ENCODE results near the gene LDB3. TPM values are rescaled to one million over a fixed set of nuclear protein-coding genes. Genes with fewer than 3 reads are reported as not detected.
A peak's percentile ranks its signal among the peaks of the same experiment; 100 is the strongest.

The LDB3 gene
- total RNA-seq, 1 experiment from 2014 or later: 1.1 TPM

GRCh38 chr10:86706401-86706841, 38.1 kb downstream of the LDB3 start:
- Histone ChIP-seq H3K27ac (no peak overlapping the region), H3K27me3 (replicated peaks) (no peaks in the 10 kb centered on the region), H3K36me3 (0 out of 2 replicates have a peak, but pooled peaks cover 2% of the 10 kb centered on the region), H3K4me3 (no peak overlapping the region), H3K4me1 (replicated peaks) (peaks cover 8% of the 10 kb centered on the region), H3K9me3 (replicated peaks) (no peaks in the 10 kb centered on the region)
- no peak for DNase-seq (ENCODE audit: low read depth in 1 of 2, low spot score in 2 of 2)

GRCh38 chr10:86706977-86707376, 38.7 kb downstream of the LDB3 start:
- H3K27me3 ChIP-seq (replicated peaks): no peaks in the 10 kb centered on the region
- 0 out of 2 replicates have a peak, but pooled peaks cover 2% of the 10 kb centered on the region for H3K36me3 ChIP-seq
- DNase-seq (ENCODE audit: low read depth in 1 of 2, low spot score in 2 of 2): no peak
- H3K27ac ChIP-seq: no peak overlapping the region
- H3K4me3 ChIP-seq: no peak overlapping the region
- peaks cover 11% of the 10 kb centered on the region for H3K4me1 ChIP-seq (replicated peaks)
- H3K9me3 ChIP-seq (replicated peaks): no peaks in the 10 kb centered on the region

GRCh38 chr10:86707505-86707904, 39.2 kb downstream of the LDB3 start:
- no peaks in the 10 kb centered on the region for H3K9me3 ChIP-seq (replicated peaks)
- H3K27me3 ChIP-seq (replicated peaks): no peaks in the 10 kb centered on the region
- 0 out of 2 replicates have a peak, but pooled peaks cover 2% of the 10 kb centered on the region for H3K36me3 ChIP-seq
- H3K27ac ChIP-seq: no peak overlapping the region
- DNase-seq (ENCODE audit: low read depth in 1 of 2, low spot score in 2 of 2): no peak
- H3K4me3 ChIP-seq: no peak overlapping the region
- peaks cover 16% of the 10 kb centered on the region for H3K4me1 ChIP-seq (replicated peaks)

- Histone ChIP-seq H3K4me3 (no peak overlapping the region), H3K9me3 (replicated peaks) (no peaks in the 10 kb centered on the region)
Measured at GRCh38 chr10:86708068-86708782, 39.9 kb downstream of the LDB3 start.

GRCh38 chr10:86708783-86709380, 40.6 kb downstream of the LDB3 start:
- Histone ChIP-seq H3K27ac (no peak overlapping the region), H3K36me3 (0 out of 2 replicates have a peak, but pooled peaks cover 2% of the 10 kb centered on the region), H3K9me3 (replicated peaks) (0 out of 2 replicates have a peak, but pooled peaks cover 2% of the 10 kb centered on the region), H3K27me3 (replicated peaks) (no peaks in the 10 kb centered on the region), H3K4me1 (replicated peaks) (peaks cover 18% of the 10 kb centered on the region), H3K4me3 (no peak overlapping the region)
- no peak for DNase-seq (ENCODE audit: low read depth in 1 of 2, low spot score in 2 of 2)

More at GRCh38 chr10:86708068-86708782, 39.9 kb downstream of the LDB3 start:
- H3K36me3 ChIP-seq: 0 out of 2 replicates have a peak, but pooled peaks cover 2% of the 10 kb centered on the region
- no peak overlapping the region for H3K27ac ChIP-seq
- peaks cover 18% of the 10 kb centered on the region for H3K4me1 ChIP-seq (replicated peaks)
- no peak for DNase-seq (ENCODE audit: low read depth in 1 of 2, low spot score in 2 of 2)
- no peaks in the 10 kb centered on the region for H3K27me3 ChIP-seq (replicated peaks)

- no peak for DNase-seq (ENCODE audit: low read depth in 1 of 2, low spot score in 2 of 2)
- 0 out of 2 replicates have a peak, but pooled peaks cover 2% of the 10 kb centered on the region for H3K36me3 ChIP-seq
- H3K27me3 ChIP-seq (replicated peaks): no peaks in the 10 kb centered on the region
Measured at GRCh38 chr10:86709396-86710185, 41.3 kb downstream of the LDB3 start.

GRCh38 chr10:86710987-86711512, 42.7 kb downstream of the LDB3 start:
- Histone ChIP-seq H3K27me3 (replicated peaks) (no peaks in the 10 kb centered on the region), H3K9me3 (replicated peaks) (0 out of 2 replicates have a peak, but pooled peaks cover 2% of the 10 kb centered on the region), H3K4me3 (peak overlapping the region; percentile 68), H3K27ac (peak overlapping the region; percentile 92), H3K36me3 (0 out of 2 replicates have a peak, but pooled peaks cover 2% of the 10 kb centered on the region), H3K4me1 (replicated peaks) (peaks cover 18% of the 10 kb centered on the region)
- peak; percentile 91 to 98 for DNase-seq (ENCODE audit: low read depth in 1 of 2, low spot score in 2 of 2)

More at GRCh38 chr10:86709396-86710185, 41.3 kb downstream of the LDB3 start:
- Histone ChIP-seq H3K4me3 (no peak overlapping the region), H3K4me1 (replicated peaks) (peaks cover 18% of the 10 kb centered on the region), H3K27ac (no peak overlapping the region), H3K9me3 (replicated peaks) (0 out of 2 replicates have a peak, but pooled peaks cover 2% of the 10 kb centered on the region)

GRCh38 chr10:86711513-86712316, 43.4 kb downstream of the LDB3 start:
- Histone ChIP-seq H3K9me3 (replicated peaks) (0 out of 2 replicates have a peak, but pooled peaks cover 2% of the 10 kb centered on the region), H3K4me1 (replicated peaks) (peaks cover 18% of the 10 kb centered on the region), H3K36me3 (0 out of 2 replicates have a peak, but pooled peaks cover 2% of the 10 kb centered on the region), H3K27ac (peak overlapping the region; percentile 92), H3K27me3 (replicated peaks) (no peaks in the 10 kb centered on the region), H3K4me3 (peak overlapping the region; percentile 68)
- DNase-seq (ENCODE audit: low read depth in 1 of 2, low spot score in 2 of 2): peak in 1 of 2 experiments; percentile 69

GRCh38 chr10:86712317-86712707, 44.0 kb downstream of the LDB3 start:
- Histone ChIP-seq H3K4me3 (peak overlapping the region; percentile 68), H3K27me3 (replicated peaks) (no peaks in the 10 kb centered on the region), H3K36me3 (0 out of 2 replicates have a peak, but pooled peaks cover 2% of the 10 kb centered on the region), H3K27ac (peak overlapping the region; percentile 92), H3K9me3 (replicated peaks) (0 out of 2 replicates have a peak, but pooled peaks cover 2% of the 10 kb centered on the region), H3K4me1 (replicated peaks) (peaks cover 18% of the 10 kb centered on the region)
- DNase-seq (ENCODE audit: low read depth in 1 of 2, low spot score in 2 of 2): no peak

GRCh38 chr10:86715156-86715795, 47.0 kb downstream of the LDB3 start:
- 0 out of 2 replicates have a peak, but pooled peaks cover 2% of the 10 kb centered on the region for H3K36me3 ChIP-seq
- no peak overlapping the region for H3K4me3 ChIP-seq
- no peak overlapping the region for H3K27ac ChIP-seq

GRCh38 chr10:86715836-86716235, 47.5 kb downstream of the LDB3 start:
- H3K36me3 ChIP-seq: 0 out of 2 replicates have a peak, but pooled peaks cover 2% of the 10 kb centered on the region
- H3K4me1 ChIP-seq (replicated peaks): peaks cover 12% of the 10 kb centered on the region

More at GRCh38 chr10:86715156-86715795, 47.0 kb downstream of the LDB3 start:
- H3K4me1 ChIP-seq (replicated peaks): peaks cover 18% of the 10 kb centered on the region
- no peaks in the 10 kb centered on the region for H3K27me3 ChIP-seq (replicated peaks)
- 0 out of 2 replicates have a peak, but pooled peaks cover 2% of the 10 kb centered on the region for H3K9me3 ChIP-seq (replicated peaks)
- no peak for DNase-seq (ENCODE audit: low read depth in 1 of 2, low spot score in 2 of 2)

GRCh38 chr10:86716466-86716865, 48.2 kb downstream of the LDB3 start:
- DNase-seq (ENCODE audit: low read depth in 1 of 2, low spot score in 2 of 2): no peak
- Histone ChIP-seq H3K9me3 (replicated peaks) (0 out of 2 replicates have a peak, but pooled peaks cover 2% of the 10 kb centered on the region), H3K36me3 (no peaks in the 10 kb centered on the region), H3K27ac (no peak overlapping the region), H3K27me3 (replicated peaks) (no peaks in the 10 kb centered on the region), H3K4me3 (no peak overlapping the region), H3K4me1 (replicated peaks) (peaks cover 10% of the 10 kb centered on the region)

More at GRCh38 chr10:86715836-86716235, 47.5 kb downstream of the LDB3 start:
- 0 out of 2 replicates have a peak, but pooled peaks cover 2% of the 10 kb centered on the region for H3K9me3 ChIP-seq (replicated peaks)
- no peaks in the 10 kb centered on the region for H3K27me3 ChIP-seq (replicated peaks)
- no peak for DNase-seq (ENCODE audit: low read depth in 1 of 2, low spot score in 2 of 2)
- H3K4me3 ChIP-seq: no peak overlapping the region
- H3K27ac ChIP-seq: no peak overlapping the region

Data from SJSA1 (cell line).